Caco-2 (cell line): Measurements from ENCODE around the gene PPP1R18. TPM values are rescaled to one million over a fixed set of nuclear protein-coding genes. Genes with fewer than 3 reads are reported as not detected.
"Not testable (repeated sequence)": the region's sequence is repeated elsewhere in the genome, so short reads cannot be mapped to it uniquely, and the experiment has no call there.

Source experiments
- BruUV-seq: library from RNA; stranded (reverse); fragments of 400-500 nt; replicated peaks from 2 replicates; lab custom pipeline; 2021; lab: Mats Ljungman, UMichigan
- CTCF ChIA-PET: fragments of 300-600 bp; sonication (Branson Sonifier 250); formaldehyde crosslinking; loops from one replicate; lab custom pipeline; 2022; ENCODE audit warnings: antibody characterized with exemption; lab: Charles Lee
- POLR2A ChIA-PET: fragments of 300-600 bp; sonication (Branson Sonifier 250); formaldehyde crosslinking; loops from one replicate; lab custom pipeline; 2022; ENCODE audit warnings: antibody characterized with exemption; lab: Charles Lee
- DNase-seq, 2 experiments: peaks; one replicate each; pipeline versions ENCODE4 v3.0.0 to v3.0.0-alpha.2; 2020 to 2022
- H3K27me3 ChIP-seq: replicated peaks from 2 replicates; pipeline ENCODE4 v1.6.0; 2011; ENCODE audit warnings: low read length; ENCODE audit not compliant: control insufficient read depth, insufficient read depth
- H3K36me3 ChIP-seq: 2 replicates; pipeline ENCODE4 v1.5.1; 2011; ENCODE audit warnings: low read length; ENCODE audit not compliant: control insufficient read depth, insufficient read depth
- H3K4me1 ChIP-seq: fragments of 250-450 bp; sonication (Bioruptor Pico); 2 replicates; pipeline ENCODE4 v1.5.1; 2020; ENCODE audit warnings: mild to moderate bottlenecking
- H3K4me3 ChIP-seq: 2 replicates; pipeline ENCODE4 v1.5.1; 2011; ENCODE audit warnings: low read depth, mild to moderate bottlenecking, control low read depth, low read length
- H3K9me3 ChIP-seq: fragments of 250-450 bp; sonication (Bioruptor Pico); 2 replicates; pipeline ENCODE4 v1.5.1; 2020; ENCODE audit warnings: mild to moderate bottlenecking, moderate library complexity
- H3K27ac Mint-ChIP-seq: one replicate; pipeline ENCODE4 v1.8.0; 2022; ENCODE audit warnings: mixed read lengths; ENCODE audit not compliant: unreplicated experiment
- H3K27me3 Mint-ChIP-seq: one replicate; pipeline ENCODE4 v1.8.0; 2022; ENCODE audit warnings: mixed read lengths; ENCODE audit not compliant: insufficient read depth, unreplicated experiment
- H3K36me3 Mint-ChIP-seq: one replicate; pipeline ENCODE4 v1.8.0; 2022; ENCODE audit warnings: mild to moderate bottlenecking, mixed read lengths; ENCODE audit not compliant: insufficient read depth, unreplicated experiment
- H3K4me1 Mint-ChIP-seq: one replicate; pipeline ENCODE4 v1.8.0; 2022; ENCODE audit warnings: low read depth, mixed read lengths; ENCODE audit not compliant: unreplicated experiment
- H3K4me3 Mint-ChIP-seq: one replicate; pipeline ENCODE4 v1.8.0; 2022; ENCODE audit warnings: mild to moderate bottlenecking, moderate library complexity, mixed read lengths; ENCODE audit not compliant: unreplicated experiment
- H3K9me3 Mint-ChIP-seq: one replicate; pipeline ENCODE4 v1.8.0; 2022; ENCODE audit warnings: mixed read lengths; ENCODE audit not compliant: unreplicated experiment
- CTCF ChIP-seq, 2 experiments: fragments of 200-600 bp in 1 of 2; IDR thresholded peaks; 1 replicate in 1 of 2; 2 replicates in 1 of 2; pipeline versions ENCODE4 v1.5.1 to v1.8.0; 2011 to 2022; ENCODE audit warnings: antibody characterized with exemption in 1 of 2, control low read depth in 1 of 2, inconsistent platforms in 1 of 2, low read depth in 1 of 2, low read length in 1 of 2, mild to moderate bottlenecking in 1 of 2, moderate library complexity in 1 of 2; ENCODE audit not compliant: insufficient read depth in 1 of 2, severe bottlenecking in 1 of 2, unreplicated experiment in 1 of 2
- intact Hi-C: fragments of 100-400 bp; cut with micrococcal nuclease; formaldehyde crosslinking; loops from one replicate; pipeline ENCODE4 v1.10.0; 2022; ENCODE audit not compliant: unreplicated experiment
- total RNA-seq: library from RNA; stranded (reverse); gene quantifications from 2 replicates; pipeline ENCODE4 v1.2.3, GENCODE V29; 2022

PPP1R18 gene
- total RNA-seq, 1 experiment from 2014 or later: 6.6 TPM

GRCh38 chr6:30724906-30725667 is 38.6 kb upstream of the PPP1R18 start:
- CTCF ChIA-PET: interaction anchor here (0.6 kb wide), 2 partner anchors 177 to 362 kb away, joined by 3 read pairs; no protein-coding TSS in a partner anchor

GRCh38 chr6:30723843-30724741 is 37.6 kb upstream of the PPP1R18 start:
- H3K27me3 Mint-ChIP-seq, H3K27me3 ChIP-seq, H3K36me3 ChIP-seq, H3K9me3 ChIP-seq, H3K9me3 Mint-ChIP-seq, H3K4me3 ChIP-seq, POLR2A ChIA-PET, H3K4me1 ChIP-seq, DNase-seq: not testable (repeated sequence)
- Mint-ChIP-seq H3K4me1 (peaks cover 20% of the 10 kb centered on the region), H3K4me3 (peak overlapping the region; percentile 17), H3K27ac (peak overlapping the region; percentile 85), H3K36me3 (peaks cover 89% of the 10 kb centered on the region)
- TSS peak; percentile 33 for BruUV-seq
- intact Hi-C loops: loop anchor here (2.0 kb wide), 1 partner anchor 77 kb away; the partner anchor contains the start of gene C6orf136
- CTCF ChIA-PET: interaction anchor here (0.6 kb wide), 1 partner anchor 178 kb away, joined by 3 read pairs; no protein-coding TSS in a partner anchor

More at GRCh38 chr6:30724906-30725667, 38.6 kb upstream of the PPP1R18 start:
- no peak for DNase-seq
- H3K4me1 ChIP-seq: peaks cover 9% of the 10 kb centered on the region; the same call in 1 of the 2 replicates
- Mint-ChIP-seq H3K4me3 (no peak overlapping the region), H3K27me3 (no peaks in the 10 kb centered on the region), H3K36me3 (peaks cover 91% of the 10 kb centered on the region), H3K27ac (peak overlapping the region; percentile 33), H3K9me3 (no peaks in the 10 kb centered on the region), H3K4me1 (peaks cover 20% of the 10 kb centered on the region)
- no peak overlapping the region for H3K4me3 ChIP-seq
- H3K9me3 ChIP-seq: no peaks in the 10 kb centered on the region
- H3K27me3 ChIP-seq: no peaks in the 10 kb centered on the region
- no peak for TF ChIP-seq CTCF (IDR thresholded peaks at IDR 0.05; ENCODE audit: insufficient read depth in 1 of 2, low read depth in 1 of 2, low read length in 1 of 2, severe bottlenecking in 1 of 2, unreplicated experiment in 1 of 2)
- POLR2A ChIA-PET: no interaction called here
- no TSS peak for BruUV-seq
- peaks cover 8% of the 10 kb centered on the region for H3K36me3 ChIP-seq
- intact Hi-C loops: no loop called here

- H3K4me3 ChIP-seq, H3K27me3 Mint-ChIP-seq, H3K27me3 ChIP-seq, BruUV-seq, H3K36me3 ChIP-seq, DNase-seq, H3K9me3 Mint-ChIP-seq, H3K9me3 ChIP-seq: not testable (repeated sequence)
- H3K4me1 ChIP-seq: peaks cover 13% of the 10 kb centered on the region; the same call in 1 of the 2 replicates
- H3K36me3 Mint-ChIP-seq: peaks cover 83% of the 10 kb centered on the region
- H3K27ac Mint-ChIP-seq: peak overlapping the region; percentile 85
- intact Hi-C loops: loop anchor here (2.0 kb wide), 1 partner anchor 76 kb away; the partner anchor contains the start of gene C6orf136
- H3K4me1 Mint-ChIP-seq: peaks cover 20% of the 10 kb centered on the region
- CTCF ChIA-PET: interaction anchor here (1.0 to 2.9 kb wide), 3 partner anchors 44 to 162 kb away, joined by 3 to 28 read pairs (median 3); no protein-coding TSS in a partner anchor
- POLR2A ChIA-PET: interaction anchor here (0.5 kb wide), 1 partner anchor 31 kb away, joined by 6 read pairs; no protein-coding TSS in a partner anchor
- H3K4me3 Mint-ChIP-seq: peak overlapping the region; percentile 81
Observed at GRCh38 chr6:30723159-30723842, 36.9 kb upstream of the PPP1R18 start.
